NB4 (cell line): Measurements from ENCODE around the gene HDAC4.

Source experiments
- CTCF ChIP-seq: IDR thresholded peaks from one replicate; pipeline ENCODE4 v1.5.1; 2012; ENCODE audit warnings: low read depth, low read length
- POLR2A ChIP-seq: IDR thresholded peaks from 2 replicates; pipeline ENCODE4 v1.6.1; 2011; ENCODE audit warnings: mild to moderate bottlenecking; ENCODE audit not compliant: insufficient read length; ENCODE audit errors: extremely low read depth

DNA sequence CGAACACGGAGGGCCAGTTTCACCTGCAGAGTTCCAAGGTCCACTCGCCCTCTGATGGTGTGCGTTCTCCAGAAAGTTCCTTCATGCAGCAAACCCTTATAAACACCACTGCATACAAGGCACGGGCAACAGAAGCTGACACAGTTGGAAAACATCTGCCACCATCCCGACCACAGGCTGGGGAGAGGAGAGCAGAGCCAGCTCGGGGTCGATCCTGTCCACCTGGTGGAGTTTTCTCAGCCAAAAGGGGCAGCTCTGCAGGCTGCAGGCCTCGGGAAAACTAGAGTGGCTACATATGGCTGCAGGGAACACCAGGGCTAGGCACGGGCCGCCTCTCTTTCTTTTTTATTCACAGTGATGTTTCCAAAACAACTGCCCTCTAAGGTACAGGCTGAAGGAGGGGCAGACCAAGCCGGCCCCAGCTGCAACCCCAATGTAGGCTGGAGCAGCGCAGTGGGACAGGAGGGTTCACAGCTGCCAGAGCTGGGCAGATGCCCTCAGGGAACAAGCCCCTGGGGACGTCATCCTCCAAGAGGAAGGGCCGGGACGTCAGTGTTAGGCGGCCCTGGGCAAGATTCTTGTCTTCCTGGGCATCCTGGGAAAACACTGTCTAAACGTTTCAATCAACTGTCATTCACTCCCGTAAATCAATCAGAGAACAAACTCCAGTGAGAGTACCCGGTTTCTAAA lies 278.3 kb downstream of the HDAC4 start:
- no peak for TF ChIP-seq CTCF
- no peak for TF ChIP-seq POLR2A
